Trophoblast cell (in vitro differentiated cells and primary cell): ENCODE measurements around the gene CCR8. TPM values are rescaled to one million over a fixed set of nuclear protein-coding genes. Genes with fewer than 3 reads are reported as not detected.

Experiments used
- DNase-seq, 2 donors: peaks; one replicate each; pipeline ENCODE4 v3.0.0-alpha.2; 2016
- H2AFZ ChIP-seq: 2 replicates; pipeline ENCODE4 v1.6.1; 2013; ENCODE audit warnings: low read length, moderate library complexity, mild to moderate bottlenecking; ENCODE audit not compliant: insufficient read depth, poor library complexity
- H2AK5ac ChIP-seq: 2 replicates; pipeline ENCODE4 v1.6.1; 2013; ENCODE audit warnings: mild to moderate bottlenecking, low read length
- H2BK120ac ChIP-seq: 2 replicates; pipeline ENCODE4 v1.6.1; 2013; ENCODE audit warnings: low read length, mild to moderate bottlenecking, moderate library complexity; ENCODE audit not compliant: insufficient read depth, poor library complexity
- H2BK12ac ChIP-seq: 2 replicates; pipeline ENCODE4 v1.6.1; 2013; ENCODE audit warnings: mild to moderate bottlenecking, low read length, moderate library complexity
- H2BK5ac ChIP-seq: 2 replicates; pipeline ENCODE4 v1.6.1; 2013; ENCODE audit warnings: low read length, low read depth, moderate library complexity, mild to moderate bottlenecking; ENCODE audit not compliant: poor library complexity
- H3K14ac ChIP-seq: 2 replicates; pipeline ENCODE4 v1.6.1; 2013; ENCODE audit warnings: mild to moderate bottlenecking, low read length
- H3K18ac ChIP-seq: 2 replicates; pipeline ENCODE4 v1.6.1; 2013; ENCODE audit warnings: mild to moderate bottlenecking, low read length
- H3K23ac ChIP-seq: 2 replicates; pipeline ENCODE4 v1.6.1; 2013; ENCODE audit warnings: low read length
- H3K27ac ChIP-seq: 2 replicates; pipeline ENCODE4 v1.5.1; 2013; ENCODE audit warnings: low read depth, mild to moderate bottlenecking, inconsistent platforms, low read length, moderate library complexity
- H3K27me3 ChIP-seq: 2 replicates; pipeline ENCODE4 v1.6.1; 2013; ENCODE audit warnings: inconsistent platforms, mild to moderate bottlenecking, low read length, moderate library complexity; ENCODE audit not compliant: insufficient read depth
- H3K36me3 ChIP-seq, 2 experiments: 1 replicate in 1 of 2; 2 replicates in 1 of 2; pipeline ENCODE4 v1.6.1; 2013; ENCODE audit warnings: low read length in 2 of 2, mild to moderate bottlenecking in 2 of 2, moderate library complexity in 1 of 2; ENCODE audit not compliant: insufficient read depth in 2 of 2, control insufficient read depth in 1 of 2
- H3K4ac ChIP-seq: 2 replicates; pipeline ENCODE4 v1.6.1; 2013; ENCODE audit warnings: low read depth, mild to moderate bottlenecking, low read length, moderate library complexity
- H3K4me1 ChIP-seq, 2 experiments: 1 replicate in 1 of 2; 2 replicates in 1 of 2; pipeline ENCODE4 v1.6.1; 2013; ENCODE audit warnings: low read length in 2 of 2, mild to moderate bottlenecking in 2 of 2, moderate library complexity in 1 of 2; ENCODE audit not compliant: insufficient read depth in 2 of 2, control insufficient read depth in 1 of 2
- H3K4me2 ChIP-seq: 2 replicates; pipeline ENCODE4 v1.6.1; 2013; ENCODE audit warnings: inconsistent platforms, mild to moderate bottlenecking, low read length, moderate library complexity
- H3K4me3 ChIP-seq: 2 replicates; pipeline ENCODE4 v1.5.1; 2013; ENCODE audit warnings: mild to moderate bottlenecking, low read depth, low read length, inconsistent platforms
- H3K79me1 ChIP-seq: one replicate; pipeline ENCODE4 v1.6.1; 2013; ENCODE audit warnings: low read length
- H3K79me2 ChIP-seq: 2 replicates; pipeline ENCODE4 v1.6.1; 2013; ENCODE audit warnings: low read length, mild to moderate bottlenecking; ENCODE audit not compliant: control insufficient read depth, insufficient read depth, poor library complexity
- H3K9ac ChIP-seq: 2 replicates; pipeline ENCODE4 v1.6.1; 2013; ENCODE audit warnings: mild to moderate bottlenecking, low read length
- H3K9me3 ChIP-seq: 2 replicates; pipeline ENCODE4 v1.6.1; 2013; ENCODE audit warnings: low read depth, mild to moderate bottlenecking, control low read depth, inconsistent platforms, low read length; ENCODE audit not compliant: insufficient read depth
- H4K12ac ChIP-seq: 2 replicates; pipeline ENCODE4 v1.6.1; 2013; ENCODE audit warnings: low read depth, mild to moderate bottlenecking, low read length, moderate library complexity
- H4K8ac ChIP-seq: 2 replicates; pipeline ENCODE4 v1.6.1; 2013; ENCODE audit warnings: low read depth, mild to moderate bottlenecking, low read length, moderate library complexity
- H4K91ac ChIP-seq: one replicate; pipeline ENCODE4 v1.6.1; 2013; ENCODE audit warnings: low read depth, mild to moderate bottlenecking, low read length, moderate library complexity
- WGBS: extraction: QIAGEN DNeasy Blood & Tissue Kit; methylation state at CpG from one replicate; pipeline ENCODE4 v1.1.7; 2013; ENCODE audit warnings: missing lambda C conversion rate; ENCODE audit not compliant: insufficient read length, insufficient coverage; ENCODE audit errors: extremely low coverage; 5-methylcytosine and 5-hydroxymethylcytosine counted together
- polyA plus RNA-seq: library from polyadenylated mRNA; stranded (reverse); fragments of 200-250 nt; gene quantifications from 2 replicates; pipeline ENCODE4 v1.2.3, GENCODE V29; 2013

Gene CCR8
- not detected in 2 replicates for polyA plus RNA-seq

- H3K79me2 ChIP-seq, result no peaks in the 10 kb centered on the region
- no peak within 1 kb of the TSS for H4K12ac ChIP-seq
- no peaks in the 10 kb centered on the region for H3K79me1 ChIP-seq
- no peak within 1 kb of the TSS for H2AK5ac ChIP-seq
- H3K4me1 ChIP-seq, result no peaks in the 10 kb centered on the region
- no peak for DNase-seq
- H3K4ac ChIP-seq, result no peak within 1 kb of the TSS
- H3K14ac ChIP-seq, result no peak within 1 kb of the TSS
- H2AFZ ChIP-seq, result no peak within 1 kb of the TSS
- H4K8ac ChIP-seq, result no peak within 1 kb of the TSS
- no peak within 1 kb of the TSS for H2BK12ac ChIP-seq
- H3K36me3 ChIP-seq, result no peaks in the 10 kb centered on the region
- no peak within 1 kb of the TSS for H3K23ac ChIP-seq
- no peak within 1 kb of the TSS for H3K27ac ChIP-seq
- no peaks in the 10 kb centered on the region for H3K27me3 ChIP-seq
- no peak within 1 kb of the TSS for H3K4me2 ChIP-seq
- no peak within 1 kb of the TSS for H2BK120ac ChIP-seq
- H3K9ac ChIP-seq, result no peak within 1 kb of the TSS
- no peak within 1 kb of the TSS for H3K18ac ChIP-seq
- no peak within 1 kb of the TSS for H3K4me3 ChIP-seq
- H4K91ac ChIP-seq, result no peak within 1 kb of the TSS
- no peaks in the 10 kb centered on the region for H3K9me3 ChIP-seq
- H2BK5ac ChIP-seq, result no peak within 1 kb of the TSS
- no CpG with 5 or more reads among the region's 1 CpG for WGBS
Measured at GRCh38 chr3:39329493-39329892, at the start of gene CCR8. Gene CCR8 (plus strand): TSS chr3:39329709. CDS start chr3:39332332, 2,623 bp downstream.

DNA sequence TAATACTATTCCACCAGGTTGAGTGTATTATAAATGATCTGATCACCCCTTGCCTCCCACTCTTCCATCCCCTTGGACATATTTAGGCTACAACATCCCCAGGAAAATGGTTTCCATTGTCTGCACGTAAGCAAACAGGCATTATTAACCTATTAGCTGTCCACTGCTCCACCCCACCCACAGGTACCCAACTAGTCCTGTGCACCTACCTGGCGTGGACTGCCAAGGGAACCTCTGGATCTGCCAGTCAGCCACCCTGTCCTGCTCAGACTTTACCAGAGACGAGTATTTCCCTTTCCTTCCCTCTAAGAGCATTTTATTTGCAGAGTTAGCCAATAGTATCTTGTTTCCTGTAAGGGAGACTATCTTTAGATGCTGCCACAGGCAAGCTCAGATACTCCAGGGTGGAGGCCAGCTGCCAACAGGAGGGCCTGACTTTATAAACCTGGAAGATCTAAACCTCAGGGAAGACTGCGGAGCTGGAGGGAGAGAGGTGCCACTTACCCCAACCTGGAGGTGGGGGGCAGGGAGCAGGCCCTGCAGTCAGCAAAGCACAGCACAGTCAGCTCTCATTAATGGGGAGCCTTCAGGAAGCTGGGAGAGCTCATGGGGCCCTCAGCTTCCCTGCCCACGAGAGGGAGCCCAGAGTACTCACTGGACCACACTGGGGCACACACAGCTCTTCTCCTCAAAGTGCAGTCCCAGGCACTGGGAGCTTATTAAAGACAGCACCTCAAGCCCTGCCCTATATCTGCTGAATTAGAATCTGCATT, 49.6 kb upstream of the CCR8 start, which contains the start of gene CX3CR1:
CX3CR1 (minus strand) TSS at position 292 of the 773 bp plus-strand sequence. CDS start 13,527 bp downstream, outside the sequence.
- Histone ChIP-seq H4K91ac (no peak within 1 kb of the TSS), H4K12ac (no peak within 1 kb of the TSS), H3K4me2 (no peak within 1 kb of the TSS), H3K18ac (no peak within 1 kb of the TSS), H3K36me3 (no peaks in the 10 kb centered on the region), H3K27me3 (no peaks in the 10 kb centered on the region), H2BK120ac (no peak within 1 kb of the TSS), H3K14ac (no peak within 1 kb of the TSS), H3K79me1 (no peaks in the 10 kb centered on the region), H2BK12ac (no peak within 1 kb of the TSS), H2BK5ac (no peak within 1 kb of the TSS), H3K4ac (no peak within 1 kb of the TSS), H3K23ac (no peak within 1 kb of the TSS), H3K9ac (no peak within 1 kb of the TSS), H2AK5ac (no peak within 1 kb of the TSS), H2AFZ (no peak within 1 kb of the TSS), H3K9me3 (no peaks in the 10 kb centered on the region), H4K8ac (no peak within 1 kb of the TSS), H3K27ac (no peak within 1 kb of the TSS), H3K79me2 (no peaks in the 10 kb centered on the region), H3K4me1 (peaks cover 12 to 16% of the 10 kb centered on the region in 2 experiments), H3K4me3 (no peak within 1 kb of the TSS)
- DNase-seq, result no peak
- no CpG with 5 or more reads among the region's 5 CpGs for WGBS

DNA sequence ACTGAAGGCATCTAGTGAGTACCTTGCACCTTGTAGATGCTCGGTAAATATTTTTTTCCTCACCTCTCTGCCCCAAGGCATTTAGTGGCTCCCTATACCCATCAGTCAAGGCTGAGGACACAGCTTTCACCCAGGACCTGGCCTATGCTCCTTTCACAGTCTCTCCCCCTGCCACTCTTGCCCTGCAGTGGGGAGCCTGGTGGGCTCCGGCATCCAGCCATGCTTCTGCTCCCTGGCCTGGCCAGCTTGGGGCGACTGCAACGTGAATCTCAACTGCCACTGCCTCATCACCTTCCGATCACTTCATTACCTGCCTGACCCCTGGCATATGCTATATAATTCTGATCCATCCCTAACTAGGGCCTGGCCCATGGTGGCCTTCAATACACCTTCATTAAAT, 48.9 kb upstream of the CCR8 start:
- no peak overlapping the region for H2BK12ac ChIP-seq
- H2BK120ac ChIP-seq, result no peak overlapping the region
- H3K79me1 ChIP-seq, result no peaks in the 10 kb centered on the region
- peaks cover 12 to 16% of the 10 kb centered on the region in 2 experiments for H3K4me1 ChIP-seq
- no peak overlapping the region for H3K4me3 ChIP-seq
- H2BK5ac ChIP-seq, result no peak overlapping the region
- no peak overlapping the region for H3K4ac ChIP-seq
- H2AFZ ChIP-seq, result no peak overlapping the region
- no peak overlapping the region for H3K4me2 ChIP-seq
- no peak overlapping the region for H2AK5ac ChIP-seq
- no peak overlapping the region for H4K12ac ChIP-seq
- H3K18ac ChIP-seq, result no peak overlapping the region
- no CpG with 5 or more reads among the region's 5 CpGs for WGBS
- no peak overlapping the region for H3K27ac ChIP-seq
- no peak for DNase-seq
- no peaks in the 10 kb centered on the region for H3K9me3 ChIP-seq
- H3K23ac ChIP-seq, result no peak overlapping the region
- H4K8ac ChIP-seq, result no peak overlapping the region
- H3K36me3 ChIP-seq, result no peaks in the 10 kb centered on the region
- H3K79me2 ChIP-seq, result no peaks in the 10 kb centered on the region
- H3K14ac ChIP-seq, result no peak overlapping the region
- H4K91ac ChIP-seq, result no peak overlapping the region
- H3K9ac ChIP-seq, result no peak overlapping the region
- H3K27me3 ChIP-seq, result no peaks in the 10 kb centered on the region

DNA sequence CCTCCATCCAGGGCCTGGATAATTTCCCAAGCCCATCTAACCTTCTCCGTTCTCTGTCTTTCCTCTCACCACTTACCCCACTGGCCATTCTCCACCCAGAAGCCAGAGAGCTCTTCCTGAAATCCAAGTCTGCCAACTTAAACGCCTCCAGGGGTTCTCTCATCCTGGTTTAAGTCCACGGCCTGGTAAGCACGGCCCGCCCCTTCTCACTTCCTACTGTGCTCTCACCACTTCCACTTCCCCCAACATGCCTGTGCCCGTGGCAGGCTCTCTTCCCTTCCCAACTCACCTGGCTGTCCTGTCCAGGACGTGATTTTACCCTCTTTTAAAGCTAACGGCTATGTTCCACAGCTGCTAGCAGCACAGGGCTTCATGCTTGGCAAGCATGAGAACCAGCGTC, 48.0 kb upstream of the CCR8 start:
- H2BK120ac ChIP-seq, result no peak overlapping the region
- H3K4me2 ChIP-seq, result no peak overlapping the region
- no CpG with 5 or more reads among the region's 9 CpGs for WGBS
- no peak overlapping the region for H3K23ac ChIP-seq
- H3K4me3 ChIP-seq, result no peak overlapping the region
- no peak overlapping the region for H4K12ac ChIP-seq
- H2AFZ ChIP-seq, result no peak overlapping the region
- no peak overlapping the region for H3K9ac ChIP-seq
- H3K79me2 ChIP-seq, result no peaks in the 10 kb centered on the region
- no peak overlapping the region for H3K18ac ChIP-seq
- no peak overlapping the region for H4K8ac ChIP-seq
- no peak overlapping the region for H3K14ac ChIP-seq
- peaks cover 12 to 16% of the 10 kb centered on the region in 2 experiments for H3K4me1 ChIP-seq
- DNase-seq, result no peak
- H3K79me1 ChIP-seq, result no peaks in the 10 kb centered on the region
- H2AK5ac ChIP-seq, result no peak overlapping the region
- no peak overlapping the region for H3K4ac ChIP-seq
- no peak overlapping the region for H4K91ac ChIP-seq
- no peaks in the 10 kb centered on the region for H3K9me3 ChIP-seq
- no peaks in the 10 kb centered on the region for H3K36me3 ChIP-seq
- H2BK5ac ChIP-seq, result no peak overlapping the region
- H3K27ac ChIP-seq, result no peak overlapping the region
- no peak overlapping the region for H2BK12ac ChIP-seq
- H3K27me3 ChIP-seq, result no peaks in the 10 kb centered on the region
